GM19455 (cell line): ENCODE measurements around the gene SLC22A12.
"Not testable (repeated sequence)": the region's sequence is repeated elsewhere in the genome, so short reads cannot be mapped to it uniquely, and the experiment has no call there.

Source experiments
- ATAC-seq: cut with Tn5 transposase; IDR thresholded peaks from one replicate; pipeline ENCODE4 v1.9.1; 2021; ENCODE audit not compliant: unreplicated experiment

SLC22A12 gene

DNA sequence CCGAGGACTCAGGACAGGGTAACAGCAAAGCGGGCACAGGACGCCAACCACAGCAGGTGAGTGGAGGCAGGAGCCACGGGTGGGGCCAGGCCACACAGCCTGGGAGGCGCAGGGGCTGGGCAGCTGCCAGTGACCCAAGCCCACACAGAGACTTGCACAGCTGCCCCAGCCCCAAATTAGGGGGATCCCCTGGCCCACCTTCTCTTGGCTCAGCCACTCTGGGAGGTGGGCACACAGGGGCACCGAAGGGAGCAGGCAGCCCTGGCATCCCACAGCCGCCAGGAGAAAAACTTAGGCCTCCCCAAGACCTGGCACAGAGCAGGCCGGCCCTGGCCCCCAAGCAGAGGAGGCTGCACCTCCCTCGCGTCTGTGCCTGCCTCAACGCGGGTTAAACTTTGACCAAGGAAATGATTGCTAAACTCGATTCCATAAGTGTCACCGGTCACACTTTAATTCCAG lies at the start of gene SLC22A12:
SLC22A12 (plus strand) TSS at position 458 of the 459 bp plus-strand sequence. CDS start 337 bp downstream, outside the sequence.
- ATAC-seq, result no peak

DNA sequence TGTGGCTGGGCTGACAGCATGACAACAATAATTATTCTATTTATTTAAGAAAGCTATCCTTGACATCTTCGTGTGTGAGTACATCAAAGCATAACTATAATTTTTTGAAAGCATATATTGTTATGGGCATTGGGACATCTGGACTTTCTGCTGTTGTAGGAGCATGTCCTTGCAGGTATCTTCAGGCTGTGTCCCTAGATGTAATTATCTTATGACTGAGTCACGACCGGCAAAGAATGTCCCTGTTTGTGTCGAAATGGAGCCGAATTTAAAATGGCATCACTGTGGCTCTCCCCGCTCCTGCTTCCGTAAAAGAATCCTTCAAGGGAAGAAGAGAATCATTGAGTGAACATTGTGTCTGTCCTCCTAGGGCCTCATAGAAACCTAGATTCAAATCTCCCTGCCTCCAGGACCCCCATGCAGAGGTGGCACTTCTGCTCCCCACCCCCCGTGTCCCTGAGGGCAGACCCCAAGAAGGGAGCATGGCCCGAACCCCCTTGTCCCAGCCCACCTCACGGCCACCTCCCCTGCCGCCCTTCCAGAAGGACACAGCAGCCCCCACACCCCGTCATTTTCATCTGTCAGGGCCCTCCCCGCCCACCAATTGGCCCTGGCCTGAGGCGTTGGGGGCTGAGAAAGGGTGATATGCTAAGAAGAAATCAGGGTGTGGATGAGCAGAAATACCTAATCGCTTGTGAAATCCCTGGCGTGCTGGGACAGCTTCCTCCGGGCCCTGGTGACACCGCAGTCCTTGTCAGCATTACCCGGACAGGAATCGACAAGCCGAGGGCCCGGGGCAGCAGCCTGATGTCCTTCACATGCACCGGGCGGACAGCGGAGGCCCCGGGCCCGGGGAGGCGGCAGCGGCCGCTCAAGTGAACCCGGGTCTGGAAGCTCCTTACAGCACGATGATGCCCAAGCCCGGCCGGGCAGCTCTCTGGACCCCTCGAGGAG lies 48.6 kb upstream of the SLC22A12 start:
- no peak for ATAC-seq

DNA sequence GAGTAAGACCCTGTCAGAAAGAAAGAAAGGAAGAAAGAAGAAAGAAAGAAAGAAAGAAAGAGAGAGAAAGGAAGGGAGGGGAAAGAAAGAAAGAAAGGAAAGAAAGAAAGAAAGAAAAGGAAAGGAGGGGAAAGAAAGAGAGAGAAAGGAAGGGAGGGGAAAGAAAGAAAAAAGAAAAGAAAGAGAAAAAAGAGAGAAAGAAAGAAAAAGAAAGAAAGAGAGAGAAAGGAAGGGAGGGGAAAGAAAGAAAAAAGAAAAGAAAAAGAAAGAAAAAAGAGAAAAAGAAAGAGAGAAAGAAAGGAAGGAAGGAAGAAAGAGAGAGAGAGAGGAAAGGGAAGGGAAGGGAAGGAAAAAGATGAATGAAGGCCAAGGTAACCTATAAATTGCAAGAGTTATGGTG lies 47.2 kb upstream of the SLC22A12 start:
- ATAC-seq, result no peak

DNA sequence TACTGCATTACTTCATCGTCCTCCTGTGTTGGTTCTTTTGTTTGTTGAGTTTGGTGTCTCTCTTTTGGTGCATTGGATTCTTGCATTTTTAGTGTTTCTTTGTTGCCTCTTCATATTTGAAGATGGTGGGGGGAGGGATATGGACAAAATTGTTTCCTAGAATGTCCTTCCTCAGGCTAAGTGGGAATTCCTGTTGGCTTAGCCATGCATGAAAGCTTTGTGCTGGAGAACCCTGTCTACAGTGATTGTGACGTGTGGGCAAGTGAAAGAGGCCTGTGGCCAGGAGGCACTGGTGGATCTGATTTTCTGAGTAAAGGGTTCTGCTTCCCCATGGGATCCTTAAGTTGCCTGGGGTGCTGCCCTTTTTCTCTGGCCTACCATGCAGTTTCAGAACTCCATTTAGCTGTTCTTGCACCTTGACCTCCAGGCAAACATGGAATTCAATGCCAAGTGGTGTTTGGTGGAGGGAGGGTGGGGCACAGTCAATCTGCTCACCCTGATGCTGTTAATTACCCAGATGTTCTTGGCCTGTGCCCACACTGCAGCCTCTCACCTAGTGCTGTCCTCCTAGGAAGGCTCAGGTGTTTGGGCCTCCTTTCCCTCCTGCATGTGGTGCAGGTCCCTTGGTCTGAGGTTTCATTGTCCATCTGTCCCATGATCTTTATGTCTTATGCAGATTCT lies 46.3 kb upstream of the SLC22A12 start:
- ATAC-seq, result no peak

DNA sequence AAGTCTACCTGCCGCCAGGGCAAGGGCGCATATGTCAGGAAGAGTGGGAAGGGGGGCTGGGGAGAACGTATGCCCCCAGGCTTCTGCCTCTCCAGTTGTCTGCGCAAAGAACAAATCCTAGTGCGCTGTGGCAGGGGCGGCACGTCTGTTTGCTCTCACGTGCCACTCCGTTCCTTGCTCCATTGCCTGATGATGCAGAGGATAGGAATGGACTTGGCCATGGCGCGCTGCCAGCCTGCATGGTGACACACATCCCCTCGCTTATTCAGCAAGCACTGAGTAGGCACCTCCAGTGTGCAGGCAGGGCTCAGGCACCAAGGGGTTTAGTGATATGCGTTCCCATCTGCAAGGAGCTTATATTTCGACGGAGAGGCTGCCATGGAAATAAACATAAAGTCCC lies 45.4 kb upstream of the SLC22A12 start:
- no peak for ATAC-seq

DNA sequence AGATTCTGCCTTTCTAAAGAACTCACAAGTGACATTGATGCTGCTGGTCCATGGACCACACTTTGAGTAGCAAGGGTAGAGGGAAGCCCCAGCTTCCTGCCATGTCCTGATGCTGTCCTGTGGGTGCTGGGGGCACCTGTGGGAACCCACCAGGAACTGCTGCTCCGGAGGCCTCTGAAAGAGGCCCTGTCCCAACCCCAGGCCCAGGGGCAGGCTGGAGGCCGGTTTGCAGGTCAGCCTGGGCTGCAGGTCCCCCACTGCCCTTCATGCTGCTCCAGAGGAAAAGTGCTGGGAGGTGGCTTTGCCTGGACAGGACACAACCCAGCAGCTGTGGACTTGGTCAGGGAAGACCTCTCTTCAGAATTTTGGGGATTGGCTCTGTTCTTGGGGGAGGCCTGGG lies 44.8 kb upstream of the SLC22A12 start:
- ATAC-seq, result no peak

DNA sequence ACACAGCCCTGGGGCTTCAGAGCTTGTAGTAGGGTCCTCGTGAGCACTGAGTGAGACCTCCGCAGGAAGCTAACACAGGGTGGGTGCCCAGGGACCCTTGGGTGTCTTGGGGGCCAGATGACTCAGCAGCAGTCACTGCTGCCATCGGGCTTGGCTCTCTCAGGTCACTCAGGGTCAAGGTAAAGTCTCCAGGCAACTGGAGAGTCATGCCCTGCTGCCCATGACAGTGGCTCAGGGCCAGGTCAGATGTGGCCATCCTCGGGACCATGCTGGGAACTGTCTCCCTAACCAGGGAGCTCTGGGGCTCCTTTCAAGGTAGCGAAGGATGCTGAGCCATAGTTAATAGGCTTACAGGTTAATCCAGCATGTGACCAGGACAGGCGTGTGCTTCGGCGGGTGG lies 44.4 kb upstream of the SLC22A12 start:
- ATAC-seq, result no peak

DNA sequence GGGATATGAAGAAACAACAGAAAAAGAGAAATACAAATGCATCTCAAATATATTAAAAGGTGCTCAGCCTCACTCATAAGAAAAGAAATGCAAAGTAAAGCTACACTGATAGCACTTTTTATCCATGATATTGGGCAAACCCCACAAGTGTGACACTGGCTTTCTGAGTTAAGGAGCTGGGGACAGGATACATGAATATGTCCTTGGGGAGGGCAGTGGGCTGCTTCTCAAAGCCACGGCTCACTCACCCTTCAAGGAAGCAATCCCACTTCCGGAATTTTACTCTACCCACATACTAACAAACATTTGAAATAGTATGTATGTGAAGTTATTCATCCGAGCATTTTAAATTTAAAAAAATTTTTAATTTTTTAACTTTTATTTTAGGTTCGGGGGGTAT lies 41.1 kb upstream of the SLC22A12 start:
- no peak for ATAC-seq

DNA sequence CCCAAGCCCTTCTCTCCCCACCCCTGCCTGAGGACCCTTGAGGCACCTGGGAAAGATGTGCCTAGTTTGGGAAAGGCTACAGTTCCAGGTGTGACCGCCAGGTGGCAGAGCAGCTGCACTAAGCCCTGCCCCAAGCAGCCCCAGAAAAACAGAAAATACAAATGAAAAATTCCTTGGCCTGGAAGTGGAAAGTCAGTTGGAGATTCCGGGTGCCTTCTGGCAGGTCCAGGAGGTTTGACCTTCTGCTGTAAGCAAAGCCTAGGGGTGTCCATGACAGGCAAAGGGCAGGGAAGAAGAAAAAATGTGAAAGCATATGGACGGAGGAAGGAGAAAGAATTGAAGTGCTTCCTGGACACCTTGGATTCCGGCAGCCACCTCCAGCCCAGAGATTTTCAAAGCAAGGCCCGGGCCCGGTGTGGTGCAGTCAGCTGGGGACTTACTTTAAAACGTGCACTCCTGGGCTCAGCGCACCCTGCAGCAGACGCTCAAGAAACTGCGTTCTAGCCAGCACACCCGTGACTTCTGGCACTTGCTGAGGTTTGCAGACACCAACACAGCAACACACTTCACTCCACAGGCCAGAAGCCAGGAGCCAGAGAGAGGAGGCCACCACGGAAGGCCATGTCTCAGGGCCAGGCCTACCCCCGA lies 37.3 kb upstream of the SLC22A12 start:
- no peak for ATAC-seq

DNA sequence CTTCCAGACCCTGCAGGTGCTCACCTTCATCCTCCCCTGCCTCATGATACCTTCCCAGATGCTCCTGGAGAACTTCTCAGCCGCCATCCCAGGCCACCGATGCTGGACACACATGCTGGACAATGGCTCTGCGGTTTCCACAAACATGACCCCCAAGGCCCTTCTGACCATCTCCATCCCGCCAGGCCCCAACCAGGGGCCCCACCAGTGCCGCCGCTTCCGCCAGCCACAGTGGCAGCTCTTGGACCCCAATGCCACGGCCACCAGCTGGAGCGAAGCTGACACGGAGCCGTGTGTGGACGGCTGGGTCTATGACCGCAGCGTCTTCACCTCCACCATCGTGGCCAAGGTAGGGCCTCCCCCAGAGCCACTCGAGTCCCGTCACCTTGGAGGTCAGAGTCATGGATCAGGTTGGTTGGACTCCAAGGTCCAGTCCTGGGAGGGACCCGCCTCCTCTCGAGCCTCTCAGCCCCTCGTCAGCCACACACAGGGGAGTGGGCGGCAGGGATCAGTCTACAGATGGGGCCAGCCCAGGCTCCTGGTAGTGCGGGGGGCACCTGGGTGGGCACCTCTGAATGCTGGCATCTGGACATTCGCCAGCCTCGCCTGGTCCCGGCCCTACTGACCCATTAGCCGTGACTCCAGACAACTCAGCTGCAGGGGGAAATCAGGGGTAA lies 34.8 kb upstream of the SLC22A12 start:
- ATAC-seq, result no peak

DNA sequence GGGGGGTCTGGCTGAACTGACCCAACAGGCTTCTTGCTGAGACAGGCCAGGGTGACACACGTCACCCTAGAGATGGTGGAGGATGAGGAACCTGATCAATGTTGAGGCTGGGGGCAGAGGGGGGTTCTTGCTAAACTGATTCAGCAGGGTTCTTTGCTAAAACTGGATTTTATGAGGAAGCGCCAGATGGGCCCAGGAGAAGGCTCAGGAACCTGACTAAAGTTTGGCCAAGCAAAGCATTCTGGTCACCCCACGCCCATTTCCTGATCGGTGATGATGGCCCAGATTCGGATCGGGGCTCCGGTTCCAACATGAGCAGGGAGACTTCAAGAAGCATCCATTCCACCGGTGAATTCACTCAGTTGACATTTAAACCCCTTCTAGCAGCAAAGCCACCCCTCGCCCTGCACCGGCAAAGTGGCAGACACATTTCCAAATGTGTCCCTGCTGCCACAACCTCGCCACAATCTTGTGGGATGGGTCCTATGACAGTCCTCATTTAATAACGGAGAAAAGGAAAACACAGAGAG lies 34.2 kb upstream of the SLC22A12 start:
- ATAC-seq, result no peak

DNA sequence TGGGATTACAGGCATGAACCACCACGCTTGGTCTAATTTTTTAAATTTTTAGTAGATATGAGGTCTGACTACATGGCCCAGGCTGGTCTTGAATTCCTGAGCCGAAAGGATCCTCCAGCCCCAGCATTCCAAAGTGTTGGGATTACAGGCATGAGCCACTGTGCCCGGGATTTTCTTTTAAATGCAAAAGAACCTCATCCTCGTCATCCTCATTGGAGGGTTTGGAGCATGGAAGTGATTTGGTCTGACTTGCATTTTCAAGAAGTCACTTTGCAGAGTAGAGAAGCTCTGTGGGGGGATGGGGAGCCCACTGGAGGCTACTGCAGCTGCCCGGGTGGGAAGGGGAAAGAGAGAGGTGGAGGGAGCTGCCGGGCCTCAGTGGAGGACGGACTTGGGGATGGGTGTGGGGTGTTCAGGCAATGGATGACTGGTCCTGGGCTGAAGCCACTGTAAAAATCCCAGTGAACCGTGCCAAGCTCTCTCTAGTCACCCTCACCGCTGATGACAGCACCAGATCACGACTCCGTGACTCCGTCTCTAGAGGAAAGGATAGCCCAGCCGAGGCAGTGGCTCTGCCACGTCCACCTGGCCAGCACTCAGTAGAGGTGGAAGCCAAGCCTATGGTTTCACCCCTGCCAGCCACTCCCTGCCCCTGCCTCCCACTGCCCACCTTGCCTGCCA lies 32.8 kb upstream of the SLC22A12 start:
- no peak for ATAC-seq

DNA sequence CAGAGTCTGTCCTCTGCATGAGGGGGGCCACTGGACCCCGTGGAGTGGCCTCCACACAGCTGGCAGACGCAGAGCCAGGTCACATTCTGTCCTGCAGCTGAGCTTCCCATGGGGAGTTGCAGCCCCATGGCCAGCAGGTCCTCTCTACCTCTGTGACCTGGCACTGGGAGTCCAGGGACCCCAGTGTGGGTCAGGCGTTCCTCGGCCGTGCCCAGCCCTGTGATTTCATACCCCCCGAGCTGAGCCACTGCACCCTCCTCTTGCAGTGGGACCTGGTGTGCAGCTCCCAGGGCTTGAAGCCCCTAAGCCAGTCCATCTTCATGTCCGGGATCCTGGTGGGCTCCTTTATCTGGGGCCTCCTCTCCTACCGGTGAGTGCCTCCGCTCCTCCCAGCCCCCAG lies 32.2 kb upstream of the SLC22A12 start:
- no peak for ATAC-seq

DNA sequence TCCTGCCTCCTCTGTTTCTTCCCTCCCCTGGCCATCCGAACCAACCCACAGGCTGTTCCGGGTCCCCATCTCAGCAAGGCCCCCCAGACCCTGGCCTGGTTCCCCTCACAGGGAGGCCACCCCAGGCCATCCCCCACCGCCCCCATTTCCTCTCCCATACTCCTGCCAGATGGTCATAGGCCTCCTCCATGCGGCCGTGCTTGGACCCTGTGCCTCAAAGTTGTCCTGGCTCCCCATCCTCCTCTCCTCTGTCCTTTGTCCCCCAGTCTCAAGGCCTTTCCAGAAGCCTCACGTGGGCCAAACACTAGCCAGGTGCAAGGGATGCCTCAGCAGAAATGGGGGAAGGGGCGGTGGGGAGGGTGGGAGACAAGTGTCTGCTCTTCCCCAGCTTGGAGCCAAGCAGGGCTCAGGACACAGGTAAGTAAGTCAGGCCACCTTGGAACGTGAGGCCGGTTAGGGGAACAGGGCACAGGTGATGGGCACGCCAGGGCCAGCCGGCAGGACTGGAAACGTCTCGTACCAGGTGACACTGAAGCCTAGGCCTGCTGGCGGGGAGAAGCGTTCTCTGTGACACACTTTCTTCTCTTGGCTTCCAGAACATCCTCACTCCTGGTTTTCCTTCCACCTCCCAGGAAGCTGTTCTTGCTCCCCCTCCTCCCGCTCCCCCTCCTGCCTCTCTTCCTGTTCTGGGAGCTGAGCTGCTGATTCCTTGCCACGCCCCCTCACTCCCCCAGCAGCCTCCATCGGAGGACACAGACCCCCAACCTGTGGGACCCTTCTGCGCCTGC lies 31.5 kb upstream of the SLC22A12 start:
- ATAC-seq, result no peak

DNA sequence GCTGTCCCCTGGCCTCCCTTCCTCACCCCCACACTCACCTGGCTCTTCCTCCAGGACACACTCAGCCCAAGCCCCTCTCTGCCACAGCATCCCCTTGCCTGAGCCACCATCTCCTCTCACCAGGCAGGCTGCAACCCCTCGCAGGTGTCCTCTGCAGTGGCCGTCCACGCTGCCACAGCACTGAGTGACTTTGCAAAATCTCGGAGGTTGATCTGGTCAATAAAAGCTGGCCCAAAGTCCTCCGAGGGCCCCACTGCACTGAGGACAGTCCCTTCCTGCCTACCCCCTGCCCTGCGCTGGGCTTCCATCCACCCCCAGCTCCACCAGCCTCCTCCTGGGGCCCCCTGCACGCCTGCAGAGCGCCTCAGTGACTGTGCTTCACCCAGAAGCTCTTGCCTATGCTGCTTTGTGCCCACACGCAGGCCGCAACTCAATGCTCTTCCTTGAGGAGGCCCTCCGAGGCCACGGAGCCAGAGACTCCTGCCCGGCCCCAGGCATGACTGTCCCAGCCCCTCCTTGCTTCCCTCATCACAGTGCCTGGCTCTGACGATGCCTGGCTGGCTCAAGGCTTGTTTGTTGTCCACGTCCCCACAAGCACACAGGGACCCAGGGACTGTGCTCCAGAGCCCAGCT lies 30.8 kb upstream of the SLC22A12 start:
- ATAC-seq, result no peak

DNA sequence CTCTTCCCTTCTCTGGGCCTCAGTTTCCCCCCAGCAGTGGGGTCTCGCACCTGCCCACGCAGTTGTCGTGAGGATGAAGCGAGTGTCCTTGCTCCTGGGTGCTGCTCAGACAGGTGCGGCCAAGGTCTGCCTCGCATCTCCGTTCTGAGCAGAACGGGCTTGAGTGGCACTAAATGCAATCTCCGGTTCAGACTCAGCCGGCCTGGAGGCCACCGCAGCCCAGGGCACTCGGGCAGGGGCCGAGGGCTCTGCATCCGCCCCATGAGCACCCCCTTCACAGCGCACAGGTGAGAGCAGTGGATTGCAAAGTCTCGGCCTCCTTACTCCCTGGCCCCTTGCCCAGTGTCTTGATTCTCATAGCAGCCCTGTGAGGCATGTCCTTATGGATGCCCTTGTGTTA lies 30.1 kb upstream of the SLC22A12 start:
- ATAC-seq, result no peak

DNA sequence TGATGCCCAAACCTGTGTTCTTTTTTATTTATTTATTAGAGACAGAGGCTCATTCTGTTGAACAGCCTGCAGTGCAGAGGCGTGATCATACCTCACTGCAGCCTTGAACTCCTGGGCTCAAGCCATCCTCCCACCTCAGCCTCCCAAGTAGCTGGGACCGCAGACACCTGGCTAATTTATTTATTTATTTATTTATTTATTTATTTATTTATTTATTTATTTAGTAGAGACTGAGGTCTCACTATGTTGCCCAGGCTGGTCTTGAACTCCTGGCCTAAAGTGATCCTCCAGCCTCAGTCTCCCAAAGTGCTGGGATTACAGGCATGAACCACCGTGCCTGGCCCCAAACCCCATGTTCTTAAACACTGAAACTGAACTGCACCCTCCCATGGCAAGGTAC lies 29.6 kb upstream of the SLC22A12 start:
- ATAC-seq, result not testable (repeated sequence)

DNA sequence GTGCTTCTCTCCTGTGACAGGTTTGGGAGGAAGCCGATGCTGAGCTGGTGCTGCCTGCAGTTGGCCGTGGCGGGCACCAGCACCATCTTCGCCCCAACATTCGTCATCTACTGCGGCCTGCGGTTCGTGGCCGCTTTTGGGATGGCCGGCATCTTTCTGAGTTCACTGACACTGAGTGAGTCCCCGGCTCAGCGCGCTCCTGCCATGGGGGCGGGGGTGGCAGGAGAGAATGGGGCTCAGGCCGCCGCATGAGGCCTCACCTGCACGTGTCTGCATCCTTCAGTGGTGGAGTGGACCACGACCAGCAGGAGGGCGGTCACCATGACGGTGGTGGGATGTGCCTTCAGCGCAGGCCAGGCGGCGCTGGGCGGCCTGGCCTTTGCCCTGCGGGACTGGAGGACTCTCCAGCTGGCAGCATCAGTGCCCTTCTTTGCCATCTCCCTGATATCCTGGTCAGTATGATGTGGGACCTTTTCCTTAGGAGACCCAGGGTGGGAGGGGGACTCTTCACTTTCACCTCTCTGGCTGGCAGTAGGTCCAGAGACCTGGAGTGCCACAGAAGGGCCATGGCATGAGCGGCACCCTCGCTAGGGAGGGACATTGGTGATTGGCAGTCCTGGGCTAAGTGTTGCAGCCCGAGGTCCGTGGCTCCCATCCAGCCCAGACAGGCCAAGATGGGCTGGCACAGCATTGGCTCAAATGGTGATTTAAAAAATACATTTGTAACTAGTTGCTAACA lies 28.9 kb upstream of the SLC22A12 start:
- no peak for ATAC-seq
